Upper lobe of left lung (tissue), 4 donors: ENCODE measurements around the gene NANOS2.

Source experiments
- CTCF ChIP-seq, 6 experiments: fragments of 450-650 bp in 4 of 6; fragments of 200-600 bp in 2 of 6; sonication (generic) in 2 of 6; IDR thresholded peaks; one replicate each; pipeline ENCODE4 v1.5.1; 2016 to 2019; ENCODE audit warnings: antibody characterized with exemption in 6 of 6
- POLR2AphosphoS5 ChIP-seq, 2 donors: sonication (generic); formaldehyde crosslinking; IDR thresholded peaks; one replicate each; pipeline ENCODE4 v1.5.1; 2017; ENCODE audit warnings: antibody characterized with exemption in 2 of 2

- TF ChIP-seq CTCF (IDR thresholded peaks at IDR 0.05) (no peak), POLR2AphosphoS5 (IDR thresholded peaks at IDR 0.05) (no peak)
Observed at GRCh38 chr19:45874620-45874966, 40.0 kb downstream of the NANOS2 start.
